ENCODE data around the gene FGFR4.

DNA sequence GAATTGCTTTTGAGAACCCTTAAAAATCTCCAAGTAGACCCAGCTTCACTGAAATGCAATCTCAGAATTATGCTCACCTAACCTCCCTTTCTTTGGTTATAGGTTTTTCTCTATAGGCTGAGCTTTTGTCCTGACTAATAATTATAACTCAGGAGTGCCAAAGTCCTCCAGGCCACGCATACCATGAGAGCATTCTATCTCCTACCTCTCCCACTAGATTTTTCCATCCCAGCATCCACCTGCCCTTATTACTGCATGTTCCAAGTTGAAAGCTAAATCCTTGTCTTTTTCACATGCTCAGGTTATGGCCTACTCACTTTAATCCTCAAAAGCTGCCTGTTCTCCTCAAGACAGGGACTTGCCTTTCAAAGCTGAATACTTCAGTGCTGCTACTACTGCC lies 42.1 kb upstream of the FGFR4 start:
- no peak for TF ChIP-seq EP300 (IDR thresholded peaks at IDR 0.05)
- TF ChIP-seq, protein P1, sequence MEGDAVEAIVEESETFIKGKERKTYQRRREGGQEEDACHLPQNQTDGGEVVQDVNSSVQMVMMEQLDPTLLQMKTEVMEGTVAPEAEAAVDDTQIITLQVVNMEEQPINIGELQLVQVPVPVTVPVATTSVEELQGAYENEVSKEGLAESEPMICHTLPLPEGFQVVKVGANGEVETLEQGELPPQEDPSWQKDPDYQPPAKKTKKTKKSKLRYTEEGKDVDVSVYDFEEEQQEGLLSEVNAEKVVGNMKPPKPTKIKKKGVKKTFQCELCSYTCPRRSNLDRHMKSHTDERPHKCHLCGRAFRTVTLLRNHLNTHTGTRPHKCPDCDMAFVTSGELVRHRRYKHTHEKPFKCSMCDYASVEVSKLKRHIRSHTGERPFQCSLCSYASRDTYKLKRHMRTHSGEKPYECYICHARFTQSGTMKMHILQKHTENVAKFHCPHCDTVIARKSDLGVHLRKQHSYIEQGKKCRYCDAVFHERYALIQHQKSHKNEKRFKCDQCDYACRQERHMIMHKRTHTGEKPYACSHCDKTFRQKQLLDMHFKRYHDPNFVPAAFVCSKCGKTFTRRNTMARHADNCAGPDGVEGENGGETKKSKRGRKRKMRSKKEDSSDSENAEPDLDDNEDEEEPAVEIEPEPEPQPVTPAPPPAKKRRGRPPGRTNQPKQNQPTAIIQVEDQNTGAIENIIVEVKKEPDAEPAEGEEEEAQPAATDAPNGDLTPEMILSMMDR (IDR thresholded peaks at IDR 0.05): no peak
- TF ChIP-seq POLR2AphosphoS5 (IDR thresholded peaks at IDR 0.05): no peak

Measured in suprapubic skin (tissue), 4 donors.